H1 (cell line): Measurements from ENCODE around the gene PPM1D. TPM values are rescaled to one million over a fixed set of nuclear protein-coding genes. Genes with fewer than 3 reads are reported as not detected.

Experiments used
- HDAC6 ChIP-seq: IDR thresholded peaks from one replicate; pipeline ENCODE4 v1.7.1; 2012; ENCODE audit warnings: low read depth, mild to moderate bottlenecking, inconsistent platforms, low read length, moderate library complexity
- RAD21 ChIP-seq, 2 experiments: IDR thresholded peaks in 1 of 2; conservative IDR thresholded peaks in 1 of 2; 2 replicates each; pipeline ENCODE4 v1.6.1; 2011; ENCODE audit warnings: low read depth in 2 of 2, low read length in 2 of 2, improper control_type of control experiment in 1 of 2, inconsistent platforms in 1 of 2, mild to moderate bottlenecking in 1 of 2, moderate library complexity in 1 of 2
- SP1 ChIP-seq: IDR thresholded peaks from 2 replicates; pipeline ENCODE4 v1.6.1; 2011; ENCODE audit warnings: low read depth, low read length
- SUZ12 ChIP-seq: fragments of 200-600 bp; sonication (generic); IDR thresholded peaks from 2 replicates; pipeline ENCODE4 v1.6.1; 2012; ENCODE audit warnings: mild to moderate bottlenecking, inconsistent platforms, low read length, moderate library complexity, mixed read lengths
- YY1 ChIP-seq: IDR thresholded peaks from 2 replicates; pipeline ENCODE4 v1.6.1; 2011; ENCODE audit warnings: low read depth, mild to moderate bottlenecking, low read length
- polyA plus RNA-seq, 7 experiments: library from polyadenylated mRNA; depleted of rRNA in 3 of 7; stranded (reverse) in 5 of 7; unstranded in 2 of 7; fragments of >200 nt in 5 of 7; fragments of 200-250 nt in 2 of 7; gene quantifications; 1 replicate in 5 of 7; 2 replicates in 1 of 7; 4 replicates in 1 of 7; pipeline versions ENCODE4 v1.2.1 to v1.2.3, GENCODE V29; 2011 to 2013; ENCODE audit warnings: missing spikeins in 2 of 7, mixed read lengths in 2 of 7
- total RNA-seq: library from RNA; stranded (reverse); fragmentation: NEBNext Ultra II Directional; extraction: Animal tissue kit (Norgen Biotek cat#: 25700); gene quantifications from 2 replicates; pipeline ENCODE4 v1.2.1, GENCODE V29; 2021

The PPM1D gene
- total and polyA plus RNA-seq, 2 of the 8 experiments (the other 6 are each of a cell fraction or from before 2014, with no cell fraction given), result 5.0 to 16.7 TPM

GRCh38 chr17:60604686-60605334 lies 4.8 kb downstream of the PPM1D start (continued):
- TF ChIP-seq SUZ12 (no peak), HDAC6 (no peak), YY1 (no peak), RAD21 (IDR thresholded peaks at IDR 0.05 in 1 of 2, conservative IDR thresholded peaks at IDR 0.05 in 1 of 2; ENCODE audit: low read depth in 2 of 2, low read length in 2 of 2) (no peak), SP1 (no peak)
- TF ChIP-seq, all 59 proteins: peak for 0
